GM18508 (cell line): ENCODE data around the gene SORCS2.

Experiments
- ATAC-seq: cut with Tn5 transposase; IDR thresholded peaks from one replicate; pipeline ENCODE4 v1.9.1; 2021; ENCODE audit warnings: moderate number of reproducible peaks; ENCODE audit not compliant: insufficient read depth, unreplicated experiment

Gene SORCS2

DNA sequence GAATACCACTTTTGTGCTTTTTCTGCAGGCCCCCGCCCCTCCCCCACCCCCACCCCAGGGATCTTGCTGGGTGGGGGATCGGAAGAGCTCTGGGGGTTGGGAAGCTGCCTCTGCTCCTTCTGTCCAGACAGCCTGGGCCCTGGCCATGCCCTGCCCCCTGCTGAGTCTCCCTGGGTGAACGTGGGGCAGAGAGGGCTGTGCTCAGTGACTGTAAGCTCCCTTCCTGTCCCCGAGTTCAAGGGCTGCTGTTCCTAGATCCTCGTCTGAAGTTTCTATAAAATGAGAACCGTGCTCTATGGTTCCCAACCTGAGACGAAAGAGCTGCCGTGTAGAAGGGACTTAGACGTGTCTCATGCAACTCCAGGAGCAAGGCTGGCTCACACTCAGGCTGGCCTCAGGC, 105.0 kb downstream of the SORCS2 start:
- no peak for ATAC-seq

- no peak for ATAC-seq
These were observed 105.5 kb downstream of the SORCS2 start for GRCh38 chr4:7297881-7298280.

- no peak for ATAC-seq
These were observed 106.3 kb downstream of the SORCS2 start for GRCh38 chr4:7298619-7299009.

DNA sequence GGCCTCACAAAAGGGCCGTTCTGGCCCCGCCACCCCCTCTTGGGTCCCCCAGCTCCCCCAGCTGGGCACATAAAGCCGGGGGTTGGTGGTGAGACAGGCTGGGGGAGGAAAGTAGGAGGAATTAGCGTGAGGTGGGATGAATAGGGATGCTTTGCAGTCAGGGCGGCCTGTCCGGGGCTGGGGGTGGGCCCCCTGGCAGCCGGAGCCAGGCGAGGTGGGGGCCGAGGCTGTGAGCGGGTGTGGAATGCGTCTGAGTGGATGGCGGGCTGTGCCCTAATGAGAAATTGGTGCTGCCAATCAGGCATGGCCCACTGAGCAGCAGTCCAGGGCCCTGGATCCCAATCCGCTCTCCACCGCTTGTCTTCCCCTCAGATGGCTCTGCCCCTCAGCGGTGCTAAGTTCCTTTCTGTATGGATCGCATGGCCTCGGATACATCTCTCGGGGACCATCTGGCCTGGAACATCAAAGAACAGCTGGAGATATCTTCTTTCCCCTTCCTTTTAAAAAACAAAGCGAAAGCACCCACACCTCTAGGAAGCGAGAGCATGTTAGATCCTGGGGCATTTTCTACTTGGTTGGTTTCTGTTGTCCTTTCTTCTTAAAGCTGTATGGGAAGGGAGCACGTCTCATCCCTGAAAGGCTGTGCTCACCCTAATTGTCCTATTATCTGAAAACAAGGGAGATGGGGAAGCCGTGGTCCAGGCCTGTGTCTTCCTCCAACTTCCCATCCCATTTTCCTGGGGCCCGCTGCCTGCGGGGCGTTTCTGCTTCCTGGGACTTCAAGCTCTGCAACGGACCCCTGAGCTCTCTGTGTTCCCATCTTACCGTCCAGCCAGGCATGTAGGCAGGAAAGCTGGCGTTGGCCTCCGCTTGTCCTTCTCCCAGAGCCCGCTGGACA, 106.9 kb downstream of the SORCS2 start:
- ATAC-seq = no peak

DNA sequence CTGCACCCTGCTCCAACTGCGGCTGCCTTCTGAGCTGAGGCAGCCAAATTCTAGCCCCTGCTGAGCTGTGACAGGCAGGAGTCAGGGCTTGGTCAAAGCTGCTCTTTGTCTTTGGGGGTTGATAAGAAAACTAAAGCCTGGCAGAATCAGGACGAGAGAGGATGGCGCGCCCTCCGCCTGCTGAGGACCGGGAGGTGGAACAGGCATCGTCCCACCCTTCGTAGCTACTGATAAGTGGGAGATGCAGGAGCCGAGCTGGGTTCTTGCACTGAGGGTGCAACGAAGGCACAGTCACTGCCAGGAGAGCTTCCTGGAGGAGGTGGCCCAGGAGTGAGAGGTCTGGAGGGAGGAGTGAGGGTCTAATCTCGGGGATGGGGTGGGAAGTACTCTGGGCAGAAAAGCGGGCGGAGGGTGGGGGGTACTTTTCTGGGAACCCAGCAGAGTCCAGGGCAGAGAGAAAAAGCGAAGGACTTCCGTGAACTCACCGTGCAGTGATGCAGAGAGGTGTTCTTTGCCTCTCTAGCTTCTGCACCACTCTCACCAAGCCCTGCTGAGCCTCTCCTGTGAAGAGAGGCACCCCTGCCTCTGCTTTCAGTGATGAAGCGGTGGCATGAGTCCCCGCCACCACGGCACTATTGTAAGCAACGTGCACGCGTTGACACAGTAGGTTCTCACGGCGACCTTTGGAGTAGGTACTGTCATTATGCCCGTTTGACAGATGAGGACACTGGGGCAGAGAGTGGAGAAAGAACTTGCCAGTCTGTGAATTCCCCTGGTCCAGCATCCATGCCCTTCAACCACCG, 107.8 kb downstream of the SORCS2 start:
- no peak for ATAC-seq

- no peak for ATAC-seq
These were observed 108.4 kb downstream of the SORCS2 start for GRCh38 chr4:7300711-7301095.

- no peak for ATAC-seq
These were observed 108.9 kb downstream of the SORCS2 start for GRCh38 chr4:7301126-7301785.

DNA sequence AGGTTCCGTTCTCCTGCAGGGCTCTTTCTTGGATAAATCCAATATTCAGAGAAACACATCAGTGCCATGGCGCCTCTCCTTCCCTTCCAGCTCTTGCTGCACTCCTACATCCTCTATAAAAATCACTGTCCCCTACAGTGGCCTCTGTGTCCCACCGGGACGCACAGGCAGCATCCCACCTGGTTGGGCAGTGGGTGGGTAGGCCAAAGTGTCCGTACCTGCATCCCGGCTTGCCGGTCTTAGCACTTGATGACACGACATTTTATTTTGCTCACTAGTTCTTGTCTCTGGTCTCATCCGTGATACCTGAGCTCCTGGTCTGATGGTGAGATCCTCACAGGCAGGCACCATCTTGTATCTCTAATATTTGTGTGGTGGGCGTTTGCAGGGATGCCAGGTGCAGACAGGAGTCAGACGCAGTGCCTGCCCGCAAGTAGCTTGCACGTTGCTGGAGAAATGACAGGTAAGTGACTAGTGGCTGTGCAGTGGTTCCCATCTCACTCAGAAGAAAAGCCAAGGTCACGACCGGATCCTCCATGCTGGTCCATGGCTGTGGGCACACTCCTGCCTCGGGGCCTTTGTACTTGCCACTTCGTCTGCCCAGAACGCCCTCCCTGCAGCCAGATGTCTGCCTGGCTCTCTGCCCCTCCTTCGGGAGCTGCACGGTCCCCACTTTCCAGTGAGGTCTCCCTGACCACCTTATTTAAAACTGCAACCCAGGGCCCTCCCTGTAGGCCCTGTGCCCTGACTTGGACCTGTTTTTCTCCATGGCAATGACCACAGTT, 109.7 kb downstream of the SORCS2 start:
- ATAC-seq = no peak

- ATAC-seq = no peak
These were observed 110.6 kb downstream of the SORCS2 start for GRCh38 chr4:7302781-7303404.

DNA sequence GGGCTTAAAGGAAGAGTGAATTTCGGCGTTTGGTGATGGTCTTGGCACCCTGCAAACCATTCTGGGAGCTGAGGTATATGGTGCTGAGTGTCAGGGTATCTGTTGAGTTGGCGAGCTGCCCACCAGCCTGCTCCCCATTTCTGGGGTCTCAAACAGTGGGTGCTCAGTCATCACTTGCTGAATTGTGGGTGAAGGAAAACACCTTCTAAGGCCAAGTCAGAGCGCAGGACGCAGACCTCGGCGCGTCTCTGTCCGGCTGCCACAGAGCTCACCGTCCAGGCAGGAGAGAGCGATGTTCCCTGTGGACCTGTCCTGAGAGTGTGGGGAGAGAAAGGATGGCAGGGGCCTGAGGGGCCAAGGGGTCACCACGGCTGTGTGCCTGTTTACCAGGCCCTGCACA, 111.2 kb downstream of the SORCS2 start:
- no peak for ATAC-seq

DNA sequence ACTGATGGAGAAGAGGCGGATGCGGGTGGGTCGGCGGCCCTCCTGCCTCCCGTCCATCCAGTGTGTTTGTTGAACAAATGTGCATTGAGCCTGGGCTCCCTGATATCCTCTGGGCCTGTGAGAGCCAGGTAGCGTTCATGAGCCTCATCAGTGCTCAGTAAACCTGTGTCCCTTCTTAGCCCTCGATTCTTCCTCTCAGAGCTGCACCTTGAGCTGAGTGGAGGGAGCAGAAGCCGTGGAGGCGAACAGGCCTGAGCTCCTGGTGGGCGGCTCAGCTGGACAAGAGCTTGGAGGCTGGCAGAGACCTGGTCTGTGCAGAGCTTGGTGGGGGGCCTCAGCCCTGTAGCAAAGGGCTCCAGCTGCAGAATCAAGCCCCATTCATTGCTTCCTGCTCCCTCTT, 112.1 kb downstream of the SORCS2 start:
- ATAC-seq = no peak

DNA sequence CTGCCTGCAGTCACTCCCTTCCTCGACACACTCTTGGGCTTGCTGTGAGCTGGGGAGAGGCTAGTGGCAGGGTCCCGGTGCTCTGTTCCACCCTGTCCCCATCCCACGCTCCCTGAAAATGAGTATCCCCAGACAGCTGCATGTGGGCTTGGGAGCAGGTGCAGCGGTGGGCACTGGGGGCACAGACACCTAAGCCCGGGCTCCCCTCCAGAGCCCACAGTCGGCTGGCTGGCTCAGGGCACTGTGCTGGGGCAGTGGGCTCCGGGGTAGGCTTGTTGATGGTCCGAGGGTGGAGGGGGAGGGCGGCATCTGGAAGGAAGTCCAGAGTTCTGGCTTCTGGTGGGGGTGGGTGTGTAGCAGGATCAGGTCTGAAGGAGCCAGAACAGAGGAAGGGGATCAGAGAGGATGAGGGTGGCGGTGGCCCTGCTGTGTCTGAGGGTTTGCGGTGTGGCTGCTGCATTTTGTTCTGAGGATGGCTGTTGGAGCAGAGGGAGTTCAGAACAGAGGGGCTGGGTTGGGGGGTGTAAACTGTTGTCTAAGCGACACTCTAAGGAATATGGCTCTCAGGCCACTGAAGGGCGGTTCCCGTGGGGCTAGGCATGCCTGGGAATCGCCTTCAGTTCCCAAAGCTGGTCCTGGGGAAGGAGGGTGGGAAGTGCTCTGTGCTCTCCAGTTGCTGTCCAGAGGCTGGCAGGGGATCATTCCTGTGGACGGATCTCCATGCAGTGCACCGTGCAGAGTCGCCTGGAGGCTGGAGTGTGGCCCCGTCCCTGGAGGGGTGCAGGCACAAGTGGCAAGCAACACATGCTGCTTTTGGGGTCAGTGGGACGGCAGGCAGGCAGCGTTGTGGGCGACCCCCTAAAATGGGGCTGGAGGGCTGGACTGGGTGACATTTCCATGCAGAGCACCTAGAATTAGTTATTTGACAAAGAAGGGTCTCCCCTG, 114.0 kb downstream of the SORCS2 start:
- ATAC-seq = no peak

GRCh38 chr4:7306986-7307385, 114.6 kb downstream of the SORCS2 start:
- ATAC-seq = no peak

DNA sequence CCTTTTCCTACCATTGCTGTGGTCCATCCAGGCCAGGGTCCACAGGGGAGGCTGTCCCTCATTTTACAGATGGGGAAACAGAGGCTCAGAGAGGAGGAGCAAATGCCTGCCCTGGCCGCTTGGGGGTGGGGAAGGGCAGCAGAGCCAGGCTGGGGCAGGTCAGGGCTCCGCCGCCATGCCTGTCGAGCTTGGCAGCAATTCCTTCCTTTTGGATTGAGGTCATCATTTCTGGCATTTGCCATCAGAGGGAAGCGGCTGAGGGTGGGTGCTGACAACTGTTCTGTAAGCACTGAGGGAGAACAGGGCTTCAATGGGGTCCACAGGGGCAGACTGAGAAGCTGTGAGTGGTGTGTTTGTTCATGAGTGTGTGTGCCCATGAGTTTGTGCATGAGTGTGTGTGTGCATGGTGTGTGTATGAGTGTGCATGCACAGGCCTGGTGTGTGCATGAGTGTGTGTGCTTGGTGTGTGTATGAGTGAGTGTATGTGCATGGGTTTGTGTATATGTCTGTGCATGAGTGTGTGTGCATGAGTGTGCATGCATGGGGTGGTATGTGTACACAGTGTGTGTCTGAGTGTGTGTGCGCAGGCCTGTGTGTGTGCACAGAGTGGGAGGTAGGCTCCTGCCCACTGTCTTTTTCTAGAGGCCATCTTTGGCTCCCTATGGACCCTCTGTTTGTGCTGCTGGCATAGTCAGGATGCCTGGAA, 115.2 kb downstream of the SORCS2 start:
- no peak for ATAC-seq

- no peak for ATAC-seq
These were observed 116.8 kb downstream of the SORCS2 start for GRCh38 chr4:7309181-7309580.

DNA sequence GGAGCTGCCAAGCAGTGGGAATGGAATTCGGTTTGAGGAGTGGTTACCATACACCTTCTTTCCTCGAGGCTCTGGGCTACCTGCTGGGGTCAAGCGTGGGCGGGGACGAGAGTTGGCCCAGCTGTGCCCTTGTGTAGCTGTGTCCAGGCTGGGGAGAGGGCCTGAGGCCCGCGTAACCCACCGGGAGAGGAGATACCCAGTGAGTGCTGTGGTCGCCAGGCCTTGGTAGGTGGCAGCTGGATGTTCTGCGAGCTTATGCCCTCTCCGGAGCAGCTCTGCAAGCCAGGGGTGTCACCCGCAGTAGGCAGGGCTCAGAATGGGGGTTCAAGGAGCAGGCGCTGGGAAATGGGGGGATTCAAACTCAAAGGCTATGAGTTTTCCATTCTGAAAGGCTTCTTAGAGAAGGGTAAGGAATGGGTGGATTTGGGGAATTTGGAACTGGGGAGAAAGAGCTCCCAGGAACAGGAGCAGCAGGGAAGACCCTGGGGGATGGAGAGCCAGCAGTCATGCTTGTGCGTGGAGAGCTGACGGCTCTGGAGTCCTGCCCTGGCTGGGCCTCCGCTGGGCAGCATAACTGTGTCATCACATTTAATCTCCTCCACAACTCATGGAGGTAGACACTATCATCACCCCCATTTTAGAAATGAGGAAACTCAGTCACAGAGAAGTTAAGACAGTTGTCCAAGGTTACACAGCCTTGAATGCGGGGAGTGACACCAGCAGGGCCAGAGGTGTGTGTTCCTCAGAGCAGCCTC, 117.5 kb downstream of the SORCS2 start:
- ATAC-seq = no peak

GRCh38 chr4:7310451-7310850, 118.1 kb downstream of the SORCS2 start:
- no peak for ATAC-seq
